HG03342 (cell line): ENCODE results near the gene IL22RA1.

ENCODE experiments used
- ATAC-seq: cut with Tn5 transposase; IDR thresholded peaks from one replicate; pipeline ENCODE4 v1.9.1; 2021; ENCODE audit warnings: mild to moderate bottlenecking, moderate library complexity; ENCODE audit not compliant: unreplicated experiment

The IL22RA1 gene

DNA sequence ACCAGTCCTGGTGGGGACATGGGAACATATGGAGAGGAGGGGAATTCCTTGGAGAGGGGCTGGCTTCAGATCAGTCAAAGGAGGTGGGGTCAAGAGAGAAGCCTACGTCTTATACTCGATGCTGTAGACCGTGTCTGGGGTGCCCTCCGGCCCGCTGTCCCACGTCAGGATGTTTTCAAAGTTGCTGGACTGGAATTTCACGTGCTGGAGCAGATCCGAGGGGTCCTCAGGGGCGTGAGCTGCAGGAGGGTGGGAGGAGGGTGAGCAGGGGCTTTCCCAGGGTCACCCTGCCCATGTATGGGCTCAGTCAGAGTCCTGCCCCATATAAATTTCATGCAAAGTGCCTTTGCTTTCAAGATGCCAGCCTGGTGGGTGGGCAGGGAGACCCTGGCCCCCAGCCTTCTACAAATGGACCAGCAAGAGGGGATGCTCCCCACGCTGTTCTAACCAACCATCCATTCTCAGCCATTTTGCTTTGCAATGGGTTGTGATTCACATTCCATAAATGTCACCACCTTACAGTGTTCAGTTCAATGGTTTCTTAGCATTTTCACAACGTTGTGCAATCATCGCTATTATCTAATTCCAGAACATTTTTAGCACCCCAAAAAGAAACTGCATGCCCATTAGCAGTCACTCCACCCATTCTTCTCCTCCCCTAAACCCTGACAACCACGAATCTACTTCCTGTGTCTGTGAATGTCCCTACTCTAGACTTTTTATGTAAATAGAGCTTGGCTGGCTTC lies 4.3 kb downstream of the IL22RA1 start:
- ATAC-seq = no peak

- no peak for ATAC-seq
Observed at GRCh38 chr1:24136956-24137539, 5.9 kb downstream of the IL22RA1 start.

DNA sequence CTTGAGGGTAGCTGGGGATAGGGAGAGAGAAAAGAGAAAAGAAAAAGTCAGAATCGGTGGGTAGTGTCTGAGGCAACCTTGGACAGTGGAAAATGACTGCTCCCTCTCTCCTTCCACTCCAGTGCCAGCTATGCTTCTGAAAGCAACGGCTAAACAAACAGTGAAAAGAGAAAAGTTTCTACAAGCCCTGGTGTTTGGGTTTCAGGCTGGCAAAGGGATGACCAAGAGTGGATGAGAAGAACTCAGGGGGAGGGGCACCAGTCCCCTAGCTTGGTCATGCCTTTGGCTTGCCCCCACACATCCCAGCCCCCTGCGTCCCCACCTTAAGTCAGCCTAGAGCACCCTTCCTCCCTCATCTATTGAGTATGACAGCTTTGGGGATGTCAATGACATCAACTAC lies 8.6 kb downstream of the IL22RA1 start:
- no peak for ATAC-seq

DNA sequence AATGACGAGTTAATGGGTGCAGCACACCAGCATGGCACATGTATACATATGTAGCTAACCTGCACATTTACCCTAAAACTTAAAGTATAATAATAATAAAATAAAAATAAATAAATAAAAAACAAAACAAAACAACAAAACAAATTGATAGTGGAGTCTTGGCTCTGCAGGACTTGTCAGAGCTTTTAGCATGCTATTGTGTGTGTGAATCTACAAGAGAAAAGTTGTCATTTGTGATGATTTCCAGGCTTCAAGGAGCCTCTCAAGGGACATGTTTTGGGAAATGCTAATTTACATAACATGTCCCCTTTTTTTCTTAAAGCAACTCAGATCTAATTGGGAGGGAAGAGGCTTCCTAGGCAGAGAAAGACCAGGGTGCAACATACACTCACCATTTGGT lies 9.1 kb downstream of the IL22RA1 start:
- ATAC-seq = no peak

DNA sequence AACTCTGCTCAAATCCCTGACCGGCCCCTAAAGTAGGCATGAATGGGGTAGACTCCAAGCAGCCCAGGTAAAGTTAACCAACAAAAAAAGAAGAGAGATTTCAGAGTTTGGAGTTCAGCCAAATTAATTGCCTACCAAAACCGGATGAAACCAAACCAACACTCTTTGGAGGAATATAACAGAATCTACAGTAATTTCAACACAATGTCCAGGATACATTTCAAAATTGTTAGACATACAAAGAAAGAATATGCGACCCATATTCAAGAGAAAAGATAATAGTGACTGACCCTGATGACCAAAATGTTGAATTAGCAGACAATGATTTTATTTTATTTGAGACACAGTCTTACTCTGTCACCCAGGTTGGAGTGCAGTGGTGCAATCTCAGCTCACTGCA lies 12.6 kb downstream of the IL22RA1 start:
- ATAC-seq = no peak

DNA sequence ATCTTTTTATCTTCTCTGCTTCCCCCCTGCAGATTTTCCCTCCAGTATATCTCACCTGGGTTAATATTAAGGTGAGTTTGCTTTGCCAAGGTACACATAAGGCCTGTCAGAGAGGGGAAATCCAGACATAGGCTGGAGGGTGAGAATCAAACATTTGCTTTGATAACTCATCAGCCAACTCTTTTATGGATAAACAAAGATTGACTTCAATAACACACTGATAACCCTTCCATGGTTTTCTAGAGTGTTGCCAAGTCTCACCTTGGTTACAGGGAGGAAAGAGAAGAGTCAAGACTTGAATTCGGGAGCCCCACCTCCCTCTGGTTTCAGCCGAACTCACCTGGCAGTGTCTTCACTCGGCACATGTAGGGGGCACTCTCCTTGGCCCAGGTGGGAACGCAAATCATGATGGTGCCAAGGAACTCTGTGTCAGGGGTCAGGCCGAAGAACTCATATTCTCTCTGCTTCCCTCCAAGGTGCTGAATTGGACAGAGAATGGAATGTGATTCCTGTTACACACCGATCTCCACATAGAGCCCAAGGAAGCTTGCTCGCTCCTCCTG lies 15.1 kb downstream of the IL22RA1 start:
- no peak for ATAC-seq

DNA sequence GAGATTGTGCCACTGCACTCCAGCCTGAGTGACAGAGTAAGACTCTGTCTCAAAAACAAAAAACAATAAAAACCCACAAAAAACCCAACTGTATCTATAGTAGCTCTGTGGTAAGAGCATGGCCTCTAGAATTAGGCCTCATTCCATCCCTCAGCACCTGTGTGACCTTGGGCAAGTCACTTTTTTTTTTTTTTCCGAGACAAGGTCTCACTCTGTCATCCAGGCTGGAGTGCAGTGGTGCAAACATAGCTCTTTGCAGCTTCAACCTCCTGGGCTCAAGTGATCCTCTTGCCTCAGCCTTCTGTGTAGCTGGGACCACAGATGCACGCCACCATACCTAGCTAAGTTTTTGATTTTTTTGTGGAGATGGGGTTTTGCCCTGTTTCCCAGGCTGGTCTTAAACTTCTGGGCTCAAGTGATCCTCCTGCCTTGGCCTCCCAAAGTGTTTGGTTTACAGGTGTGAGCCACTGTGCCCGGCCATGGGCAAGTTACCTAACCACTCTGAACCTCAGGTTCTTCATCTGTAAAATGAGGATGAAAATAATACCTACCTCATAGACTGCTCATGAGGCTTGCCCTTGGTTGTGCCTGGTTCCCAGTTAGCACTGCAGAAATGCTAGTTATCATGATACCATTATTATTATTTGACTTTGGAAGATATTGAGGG lies 15.7 kb downstream of the IL22RA1 start:
- no peak for ATAC-seq

- ATAC-seq = no peak
Observed at GRCh38 chr1:24126672-24127023, 16.3 kb downstream of the IL22RA1 start.

DNA sequence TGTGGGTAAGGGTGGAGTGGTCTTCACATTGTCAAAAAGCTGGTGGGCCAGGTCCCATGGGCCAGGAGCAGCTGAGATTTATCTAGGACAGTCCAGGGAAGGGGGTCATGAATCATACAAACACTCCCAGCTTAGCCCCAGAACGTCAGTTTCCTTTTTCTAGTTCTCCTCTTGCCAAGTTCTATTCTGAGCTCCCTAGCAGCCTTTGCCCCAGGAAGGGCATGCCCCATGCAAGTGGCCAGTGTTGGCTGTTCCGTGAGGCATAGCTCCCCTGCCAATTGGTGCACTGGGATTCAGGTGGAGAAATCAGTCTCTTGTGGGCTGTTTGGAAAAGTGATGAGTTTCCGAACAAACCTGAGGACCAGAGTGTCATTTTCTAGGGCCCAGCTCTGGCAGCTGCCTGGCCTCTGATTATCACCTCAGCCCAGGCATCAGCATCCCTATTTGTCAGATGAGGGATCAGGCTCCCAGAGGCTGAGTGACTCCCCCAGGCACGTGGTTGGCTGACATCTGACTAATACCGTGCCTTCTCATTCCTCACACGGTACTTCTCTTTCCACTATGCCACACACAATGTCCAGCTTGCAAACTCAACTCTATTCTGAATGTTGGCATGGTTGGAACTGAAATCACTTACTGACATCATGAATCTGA lies 16.8 kb downstream of the IL22RA1 start:
- no peak for ATAC-seq

DNA sequence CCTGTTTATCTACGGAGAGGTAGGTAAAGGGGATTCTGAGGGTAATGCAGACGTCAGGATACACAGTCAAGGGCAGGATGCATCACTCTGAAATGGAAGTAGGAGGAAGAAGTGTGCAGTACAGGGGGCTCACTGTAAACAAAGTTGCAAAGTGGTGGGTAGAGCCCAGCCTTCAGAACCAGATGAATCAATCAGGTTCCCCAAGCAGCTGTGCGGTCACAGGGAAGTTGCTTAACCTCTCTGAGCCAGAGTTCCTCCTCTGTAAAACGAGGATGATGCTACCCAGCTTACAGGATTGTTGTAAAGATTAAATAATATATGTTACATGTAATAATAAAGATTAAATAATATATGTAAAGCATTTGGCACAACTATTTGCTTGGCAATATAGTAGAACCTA lies 17.5 kb downstream of the IL22RA1 start:
- ATAC-seq = no peak

DNA sequence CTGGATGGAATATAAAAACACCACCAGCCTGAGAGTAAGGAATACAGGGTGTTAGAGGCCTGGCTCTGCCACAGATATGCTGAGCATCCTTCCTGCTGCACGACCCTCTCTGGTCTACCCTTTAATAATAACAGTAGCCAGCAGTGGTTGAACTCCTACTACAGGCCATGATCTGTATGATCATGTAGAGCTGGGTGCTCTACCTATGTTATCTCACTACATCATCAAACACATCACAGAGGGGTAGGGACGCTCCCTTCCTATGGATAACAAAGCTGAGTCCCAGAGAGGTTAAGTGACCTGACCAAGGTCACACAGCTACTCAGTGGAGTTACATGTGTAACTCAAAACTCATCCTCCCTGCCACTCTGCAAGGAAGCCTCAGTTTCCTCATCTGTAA lies 18.0 kb downstream of the IL22RA1 start:
- ATAC-seq = no peak

GRCh38 chr1:24123611-24124010 lies 19.3 kb downstream of the IL22RA1 start:
- no peak for ATAC-seq

DNA sequence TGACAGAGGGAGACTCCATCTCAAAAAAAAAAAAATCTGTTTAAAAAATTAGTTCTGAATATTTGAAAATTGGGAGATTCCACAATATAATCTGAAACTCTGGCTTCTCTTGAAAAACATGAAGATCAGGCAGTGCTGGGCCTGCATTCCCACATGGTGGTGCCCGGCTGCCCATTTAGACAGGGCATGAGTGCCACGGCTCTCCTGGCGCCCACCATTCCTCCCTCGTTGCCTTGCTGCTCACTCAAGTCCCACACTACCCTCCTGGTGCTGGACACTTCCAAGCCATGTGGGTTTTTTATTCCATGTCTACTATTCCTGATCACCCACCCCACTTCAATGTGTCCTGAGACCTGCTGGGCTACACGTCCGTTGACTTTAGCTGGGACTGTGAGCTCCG lies 20.2 kb downstream of the IL22RA1 start:
- ATAC-seq = no peak

DNA sequence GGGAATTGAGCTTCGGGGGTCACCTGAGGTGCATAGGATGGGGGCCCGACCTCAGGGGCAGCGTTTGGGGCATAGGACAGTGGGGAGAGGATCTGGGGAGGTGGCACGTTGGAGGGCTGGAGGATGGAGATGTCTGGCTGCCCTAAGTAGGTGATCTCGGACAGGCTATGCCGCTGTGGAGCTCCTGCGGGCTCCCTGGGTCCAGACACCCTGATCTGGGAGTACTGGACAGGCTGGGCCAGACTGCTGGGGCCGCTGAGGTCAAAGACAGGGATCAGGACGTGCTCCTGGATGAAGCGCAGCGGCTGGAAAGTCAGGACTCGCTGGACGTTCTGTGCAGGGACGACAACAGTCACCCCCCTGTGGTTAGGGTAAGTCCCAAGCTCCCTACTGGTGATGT lies 21.5 kb downstream of the IL22RA1 start:
- ATAC-seq = no peak

DNA sequence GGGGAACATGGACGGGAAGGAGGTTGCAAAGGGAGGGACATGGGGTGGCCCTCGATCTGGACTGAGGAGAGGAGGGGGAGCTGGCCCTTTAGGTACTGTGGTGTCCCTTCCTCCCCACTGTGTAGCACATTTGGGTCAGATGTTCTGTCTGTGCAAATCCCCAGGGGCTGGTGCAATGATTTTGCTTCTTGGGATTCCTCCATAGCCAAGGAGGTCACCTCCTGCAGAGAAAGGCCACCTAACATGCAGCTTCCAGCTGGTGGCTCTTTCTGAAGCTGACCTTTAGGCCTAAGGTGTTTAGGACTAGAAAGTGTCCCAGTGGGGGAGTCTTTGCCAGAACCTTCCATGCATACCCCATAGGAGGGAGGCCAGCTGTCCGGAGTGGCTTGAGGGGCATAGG lies 22.0 kb downstream of the IL22RA1 start:
- ATAC-seq = no peak

- ATAC-seq = no peak
Observed at GRCh38 chr1:24119859-24120756, 22.8 kb downstream of the IL22RA1 start.

GRCh38 chr1:24119489-24119858 lies 23.5 kb downstream of the IL22RA1 start:
- no peak for ATAC-seq

GRCh38 chr1:24118410-24119242 lies 24.3 kb downstream of the IL22RA1 start:
- no peak for ATAC-seq

GRCh38 chr1:24117722-24118409 lies 25.1 kb downstream of the IL22RA1 start:
- ATAC-seq = no peak
